Peyer's patch (tissue), 4 donors: ENCODE measurements around the gene CDC25C. TPM values are rescaled to one million over a fixed set of nuclear protein-coding genes. Genes with fewer than 3 reads are reported as not detected.

Source experiments
- DNase-seq, 3 donors: peaks; one replicate each; pipeline ENCODE4 v3.0.0-alpha.2; 2017 to 2019
- H3K27ac ChIP-seq, 4 donors: fragments of 200-600 bp; sonication (generic); one replicate each; pipeline ENCODE4 v1.5.1; 2016 to 2019
- H3K27me3 ChIP-seq, 2 donors: fragments of 200-600 bp; sonication (generic); one replicate each; pipeline ENCODE4 v1.5.1; 2019
- H3K36me3 ChIP-seq, 3 donors: fragments of 200-600 bp; sonication (generic); one replicate each; pipeline ENCODE4 v1.5.1; 2016 to 2019
- H3K4me1 ChIP-seq, 4 donors: fragments of 200-600 bp; sonication (generic); one replicate each; pipeline ENCODE4 v1.5.1; 2016 to 2019
- H3K4me3 ChIP-seq, 4 donors: fragments of 200-600 bp; sonication (generic); 1 replicate in 3 of 4; 2 replicates in 1 of 4; pipeline ENCODE4 v1.5.1; 2016 to 2019; ENCODE audit warnings: mild to moderate bottlenecking in 1 of 4
- H3K9me3 ChIP-seq, 4 donors: fragments of 200-600 bp; sonication (generic); one replicate each; pipeline ENCODE4 v1.5.1; 2016 to 2019; ENCODE audit warnings: mild to moderate bottlenecking in 1 of 4
- CTCF ChIP-seq, 6 experiments: fragments of 450-650 bp in 4 of 6; fragments of 200-600 bp in 2 of 6; sonication (generic) in 1 of 6; IDR thresholded peaks; one replicate each; pipeline ENCODE4 v1.5.1; 2017 to 2019; ENCODE audit warnings: antibody characterized with exemption in 6 of 6, mild to moderate bottlenecking in 3 of 6, moderate library complexity in 1 of 6
- POLR2A ChIP-seq, 2 donors: fragments of 450-650 bp; IDR thresholded peaks; one replicate each; pipeline ENCODE4 v1.5.1; 2017; ENCODE audit warnings: antibody characterized with exemption in 2 of 2, mild to moderate bottlenecking in 2 of 2, moderate library complexity in 2 of 2
- total RNA-seq, 4 donors: library from RNA; depleted of rRNA; stranded (reverse); fragments of >200 nt; gene quantifications; one replicate each; pipeline ENCODE4 v1.1.0, GENCODE V29; 2016

The CDC25C gene
- total RNA-seq, 4 donors from 2014 or later, result 0.88 to 4.1 (median 0.94) TPM

GRCh38 chr5:138352071-138352721 lies 20.6 kb upstream of the CDC25C start, which contains the start of gene KDM3B:
TSS of gene KDM3B (plus strand) at chr5:138352685. CDS start at chr5:138352796, 111 bp downstream.
- Histone ChIP-seq H3K4me3 (peak within 1 kb of the TSS; percentile 85 to 100 (median 94)), H3K9me3 (peaks cover 0 to 4% (median 2%) of the 10 kb centered on the region in 4 donors)
- TF ChIP-seq POLR2A (IDR thresholded peaks at IDR 0.05), result peak in 1 of 2 donors; percentile 19
- peak; percentile 99 to 100 (median 100) for TF ChIP-seq CTCF (IDR thresholded peaks at IDR 0.05)

GRCh38 chr5:138351517-138351916 lies 19.9 kb upstream of the CDC25C start:
- H3K27me3 ChIP-seq, result no peaks in the 10 kb centered on the region
- H3K9me3 ChIP-seq, result peaks cover 0 to 4% (median 2%) of the 10 kb centered on the region in 4 donors
- TF ChIP-seq CTCF (IDR thresholded peaks at IDR 0.05), result no peak
- no peak for TF ChIP-seq POLR2A (IDR thresholded peaks at IDR 0.05)
- no peak overlapping the region for H3K27ac ChIP-seq
- H3K36me3 ChIP-seq, result peaks cover 0 to 17% (median 0%) of the 10 kb centered on the region in 3 donors
- H3K4me1 ChIP-seq, result peaks cover 0 to 24% (median 6%) of the 10 kb centered on the region in 4 donors
- no peak overlapping the region for H3K4me3 ChIP-seq
- no peak for DNase-seq

More at GRCh38 chr5:138352071-138352721, 20.6 kb upstream of the CDC25C start, which contains the start of gene KDM3B:
- H3K4me1 ChIP-seq, result peaks cover 0 to 24% (median 6%) of the 10 kb centered on the region in 4 donors
- H3K27me3 ChIP-seq, result no peaks in the 10 kb centered on the region
- H3K27ac ChIP-seq, result peak within 1 kb of the TSS; percentile 97 to 100 (median 100)
- peak; percentile 73 to 94 (median 93) for DNase-seq
- H3K36me3 ChIP-seq, result peaks cover 0 to 10% (median 0%) of the 10 kb centered on the region in 3 donors

GRCh38 chr5:138351056-138351455 lies 19.5 kb upstream of the CDC25C start:
- TF ChIP-seq CTCF (IDR thresholded peaks at IDR 0.05) (no peak), POLR2A (IDR thresholded peaks at IDR 0.05) (no peak)
- DNase-seq, result no peak
- peaks cover 0 to 21% (median 0%) of the 10 kb centered on the region in 3 donors for H3K36me3 ChIP-seq
- H3K27me3 ChIP-seq, result no peaks in the 10 kb centered on the region
- H3K4me1 ChIP-seq, result peaks cover 0 to 22% (median 6%) of the 10 kb centered on the region in 4 donors
- no peak overlapping the region for H3K27ac ChIP-seq
- peaks cover 0 to 4% (median 2%) of the 10 kb centered on the region in 4 donors for H3K9me3 ChIP-seq
- no peak overlapping the region for H3K4me3 ChIP-seq

GRCh38 chr5:138350563-138350890 lies 18.9 kb upstream of the CDC25C start:
- H3K27me3 ChIP-seq, result no peaks in the 10 kb centered on the region
- H3K27ac ChIP-seq, result no peak overlapping the region
- H3K4me1 ChIP-seq, result peaks cover 0 to 17% (median 6%) of the 10 kb centered on the region in 4 donors
- H3K36me3 ChIP-seq, result peaks cover 0 to 27% (median 0%) of the 10 kb centered on the region in 3 donors
- TF ChIP-seq CTCF (IDR thresholded peaks at IDR 0.05) (no peak), POLR2A (IDR thresholded peaks at IDR 0.05) (no peak)
- DNase-seq, result no peak
- peaks cover 0 to 4% (median 2%) of the 10 kb centered on the region in 4 donors for H3K9me3 ChIP-seq
- no peak overlapping the region for H3K4me3 ChIP-seq

GRCh38 chr5:138349852-138350562 lies 18.4 kb upstream of the CDC25C start:
- H3K9me3 ChIP-seq, result peaks cover 0 to 4% (median 2%) of the 10 kb centered on the region in 4 donors
- H3K4me3 ChIP-seq, result no peak overlapping the region
- no peak overlapping the region for H3K27ac ChIP-seq
- DNase-seq, result no peak
- no peaks in the 10 kb centered on the region for H3K27me3 ChIP-seq
- peaks cover 0 to 12% (median 6%) of the 10 kb centered on the region in 4 donors for H3K4me1 ChIP-seq
- H3K36me3 ChIP-seq, result peaks cover 0 to 32% (median 0%) of the 10 kb centered on the region in 3 donors
- TF ChIP-seq CTCF (IDR thresholded peaks at IDR 0.05) (no peak), POLR2A (IDR thresholded peaks at IDR 0.05) (no peak)
